Fibroblast of skin of right quadriceps (primary cell): ENCODE data around the gene COA7.
A peak's percentile ranks its signal among the peaks of the same experiment; 100 is the strongest.
"Not testable (repeated sequence)": the region's sequence is repeated elsewhere in the genome, so short reads cannot be mapped to it uniquely, and the experiment has no call there.

ENCODE experiments used
- DNase-seq: peaks from one replicate; pipeline ENCODE4 v3.0.0-alpha.2; 2013

COA7 gene

GRCh38 chr1:52702886-52703787 lies 5.0 kb upstream of the COA7 start:
- peak; percentile 76 for DNase-seq

DNA sequence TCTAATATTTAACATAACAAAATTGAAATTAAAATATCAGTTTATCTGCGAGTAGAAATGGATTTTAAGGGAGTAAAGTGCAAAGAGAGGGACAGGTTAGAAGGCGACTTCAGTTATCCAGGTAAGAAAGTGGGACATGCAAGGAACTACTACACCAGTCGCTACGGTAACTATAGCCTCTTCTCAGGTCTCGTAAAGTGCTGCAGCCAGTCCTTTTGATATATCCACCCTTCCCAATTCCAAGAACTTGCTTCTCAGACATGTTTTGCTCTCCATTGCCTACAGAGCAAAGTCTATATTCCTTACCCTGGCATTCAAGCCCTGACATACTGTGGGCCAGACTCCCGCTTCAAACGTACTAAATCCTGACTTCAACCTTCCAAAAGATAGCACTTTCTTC lies 2.5 kb downstream of the COA7 start:
- no peak for DNase-seq

DNA sequence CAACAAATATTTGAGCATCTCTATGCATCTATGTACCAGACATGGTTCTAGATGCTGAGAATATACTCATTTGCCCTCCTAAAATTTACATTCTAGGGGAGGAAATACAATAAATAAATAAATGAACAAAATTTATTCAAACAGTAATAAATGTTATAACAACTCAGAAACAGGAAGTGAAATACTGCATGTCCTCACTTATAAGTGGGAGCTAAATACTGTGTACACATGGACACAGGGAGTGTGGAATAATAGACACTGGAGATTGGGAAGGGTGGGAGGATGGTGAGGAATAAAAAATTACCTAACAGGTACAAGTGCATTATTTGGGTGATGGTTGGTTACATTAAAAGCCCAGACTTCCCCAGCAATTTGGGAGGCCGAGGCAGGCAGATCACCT lies 4.3 kb downstream of the COA7 start:
- DNase-seq = no peak

DNA sequence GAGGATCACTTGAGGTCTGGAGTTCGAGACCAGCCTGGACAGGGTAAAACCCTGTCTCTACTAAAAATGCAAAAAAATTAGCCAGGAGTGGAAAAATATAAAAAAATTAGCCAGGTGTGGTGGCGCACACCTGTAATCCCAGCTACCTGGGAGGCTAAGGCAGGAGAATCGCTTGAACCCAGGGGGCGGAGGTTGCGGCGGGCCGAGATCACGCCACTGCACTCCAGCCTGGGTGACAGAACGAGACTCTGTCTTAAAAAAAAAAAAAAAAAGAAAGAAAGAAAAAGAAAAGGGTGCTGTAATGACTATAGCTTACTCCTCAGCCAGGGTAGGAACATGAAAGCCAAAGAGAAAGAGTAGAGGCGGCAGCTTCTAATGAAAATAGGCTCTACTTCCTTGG lies 4.8 kb downstream of the COA7 start:
- DNase-seq = not testable (repeated sequence)

DNA sequence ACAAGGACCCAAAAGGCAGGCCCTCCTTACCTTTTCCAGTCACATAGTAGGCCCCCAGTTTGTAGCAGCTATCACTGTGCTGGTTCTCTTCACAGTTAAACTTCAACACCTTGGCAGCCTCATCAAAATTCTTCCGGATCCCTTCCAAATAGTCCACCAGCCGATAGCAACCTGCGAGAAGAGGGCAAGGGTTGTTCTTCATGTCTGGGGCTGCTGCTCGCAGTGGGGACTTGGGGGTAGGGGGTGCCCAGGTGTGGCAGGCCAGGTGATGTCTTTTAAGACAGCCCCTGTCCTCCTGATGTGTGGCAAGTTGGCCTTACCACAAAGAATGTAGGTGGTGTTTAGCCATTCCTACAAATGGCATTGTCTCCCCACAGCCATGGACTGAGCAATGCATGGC lies 5.5 kb downstream of the COA7 start:
- no peak for DNase-seq

DNA sequence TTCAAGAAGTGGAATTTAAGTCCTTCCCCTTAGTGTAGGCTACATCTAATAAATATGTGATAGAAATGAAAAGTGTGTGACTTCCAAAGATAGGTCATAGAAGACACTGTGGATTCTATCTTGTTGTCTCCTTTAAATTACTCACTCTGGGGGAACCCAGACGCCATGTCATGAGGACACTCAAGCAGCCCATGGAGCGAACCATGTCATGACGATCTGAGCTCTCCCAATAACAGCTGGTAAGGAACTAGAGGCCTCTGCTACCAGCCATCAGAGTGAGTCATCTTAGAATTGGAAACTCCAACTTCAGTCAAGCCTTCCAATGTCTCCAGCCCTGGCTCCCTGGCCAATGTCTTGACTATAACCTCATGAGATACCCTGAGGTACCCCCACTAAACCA lies 6.3 kb downstream of the COA7 start:
- no peak for DNase-seq

DNA sequence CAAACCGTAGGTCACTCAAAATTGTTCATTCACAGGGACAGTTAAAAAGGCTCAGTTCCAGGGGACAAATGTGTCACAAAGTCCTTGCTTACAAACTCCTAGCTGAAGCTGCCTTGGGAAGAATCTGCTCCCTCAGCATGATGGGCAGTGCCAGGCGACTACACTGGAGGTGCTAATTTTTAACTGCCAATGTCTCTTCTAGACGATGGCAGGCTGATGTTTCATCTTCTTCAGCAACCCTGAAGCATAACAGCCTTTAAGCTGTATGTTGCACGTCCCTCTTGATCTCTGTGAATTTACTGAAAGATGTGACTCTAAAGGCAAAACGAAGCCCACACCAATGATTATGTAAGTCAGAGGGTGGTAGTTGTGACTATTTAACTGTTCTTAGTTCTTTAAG lies 11.3 kb downstream of the COA7 start:
- no peak for DNase-seq

GRCh38 chr1:52686261-52686751 lies 11.8 kb downstream of the COA7 start:
- peak; percentile 64 for DNase-seq

DNA sequence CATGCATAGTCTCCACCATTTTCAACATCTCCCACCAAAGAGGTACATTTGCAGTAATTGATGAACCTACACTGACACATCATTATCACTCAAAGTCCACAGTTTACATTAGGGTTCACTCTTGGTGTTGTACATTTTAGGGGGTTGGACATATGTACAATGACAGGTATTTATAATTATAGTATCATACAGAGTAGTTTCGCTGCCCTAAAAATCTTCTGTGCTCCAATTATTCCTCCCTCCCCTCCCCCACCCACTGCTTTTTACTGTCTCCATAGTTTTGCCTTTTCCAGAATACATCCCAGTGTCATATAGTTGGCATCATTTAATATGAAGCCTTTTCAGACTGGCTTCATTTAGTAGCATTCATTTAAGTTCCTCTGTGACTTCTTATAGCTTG lies 13.6 kb downstream of the COA7 start:
- no peak for DNase-seq

- no peak for DNase-seq
These were observed 14.7 kb downstream of the COA7 start for GRCh38 chr1:52683367-52683940.

- DNase-seq = no peak
These were observed 17.0 kb downstream of the COA7 start for GRCh38 chr1:52681136-52681535.

- DNase-seq = no peak
These were observed 17.8 kb downstream of the COA7 start for GRCh38 chr1:52680353-52680752.

- no peak for DNase-seq
These were observed 18.6 kb downstream of the COA7 start for GRCh38 chr1:52679498-52679897.

GRCh38 chr1:52679048-52679447 lies 19.1 kb downstream of the COA7 start:
- DNase-seq = no peak

- DNase-seq = no peak
These were observed 20.9 kb downstream of the COA7 start for GRCh38 chr1:52677076-52677806.

GRCh38 chr1:52676249-52676903 lies 21.8 kb downstream of the COA7 start:
- DNase-seq = no peak

DNA sequence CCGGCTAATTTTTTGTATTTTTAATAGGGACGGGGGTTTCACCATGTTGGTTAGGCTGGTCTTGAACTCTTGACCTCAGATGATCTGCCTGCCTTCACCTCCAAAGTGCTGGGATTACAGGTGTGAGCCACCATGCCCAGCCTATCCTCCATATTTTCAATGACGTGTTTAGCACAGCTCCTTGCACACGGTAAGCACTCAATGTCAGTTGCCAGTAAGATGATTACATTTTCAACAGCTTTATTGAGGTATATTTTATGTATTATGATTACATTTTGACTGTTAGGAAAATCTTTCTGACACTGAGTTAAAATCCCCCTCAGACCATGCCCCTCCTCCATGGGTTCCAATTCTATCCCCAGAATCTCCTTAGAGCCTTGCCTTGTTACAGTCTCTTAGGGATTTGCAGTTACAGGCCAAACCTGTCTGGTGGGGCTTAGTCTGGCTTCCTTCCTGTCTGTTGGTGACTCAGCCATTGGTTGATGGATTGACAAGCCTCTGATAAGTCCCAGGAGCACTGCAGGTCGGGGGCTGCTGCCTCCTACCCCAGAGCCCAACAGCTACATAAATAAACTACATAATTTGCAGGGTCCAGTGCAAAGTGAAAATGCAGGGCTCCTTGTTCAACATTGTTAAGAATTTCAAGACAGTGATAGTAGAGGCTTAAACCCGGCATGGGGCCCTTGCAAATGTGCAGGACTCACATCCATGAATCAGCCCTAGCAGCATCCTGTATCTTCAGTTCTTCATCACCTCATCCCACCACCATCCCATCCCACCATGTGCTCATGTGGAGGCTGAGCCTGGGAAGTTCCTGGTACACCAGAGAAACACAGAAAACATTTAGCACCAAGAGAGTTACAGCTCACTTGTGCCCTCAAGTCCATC lies 23.4 kb downstream of the COA7 start:
- DNase-seq = peak; percentile 26

DNA sequence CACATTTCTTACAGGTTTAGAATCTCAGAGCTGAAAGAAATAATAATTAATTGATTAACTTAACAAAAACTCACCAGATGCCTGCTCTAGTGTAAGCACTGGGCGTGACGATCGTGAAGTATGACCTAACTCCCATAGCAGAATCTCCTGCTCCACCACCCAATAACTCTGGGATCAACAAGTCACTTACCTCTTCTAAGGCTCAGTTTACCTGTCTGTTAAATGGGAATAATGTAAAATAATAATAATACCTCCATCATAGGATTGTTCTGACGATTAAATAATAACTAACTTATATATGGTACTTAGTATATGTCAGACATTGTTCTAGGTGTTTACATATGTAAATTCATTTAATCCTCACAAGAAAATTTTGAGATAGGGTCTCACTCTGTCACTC lies 24.6 kb downstream of the COA7 start:
- DNase-seq = no peak

DNA sequence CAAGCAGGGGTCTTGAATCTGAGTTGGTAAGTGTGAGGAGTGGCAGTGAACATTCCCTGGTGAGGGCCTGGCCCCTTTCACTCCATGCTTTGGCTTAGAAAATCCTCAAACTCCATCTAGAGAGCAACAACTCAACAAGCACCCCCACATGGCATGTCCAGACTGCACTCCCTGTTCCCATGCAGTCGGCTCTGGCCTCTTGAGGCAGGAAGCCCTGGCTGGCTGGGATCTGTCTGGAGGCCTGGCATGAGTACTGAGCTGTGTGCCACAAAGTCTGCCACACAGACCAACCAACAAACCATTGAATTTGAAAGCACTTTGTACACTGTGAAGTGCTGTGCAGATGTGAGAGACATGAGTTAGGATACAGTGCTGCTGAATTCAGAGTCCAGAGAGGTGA lies 25.2 kb downstream of the COA7 start:
- no peak for DNase-seq

GRCh38 chr1:52670604-52671003 lies 27.5 kb downstream of the COA7 start:
- peak; percentile 32 for DNase-seq

DNA sequence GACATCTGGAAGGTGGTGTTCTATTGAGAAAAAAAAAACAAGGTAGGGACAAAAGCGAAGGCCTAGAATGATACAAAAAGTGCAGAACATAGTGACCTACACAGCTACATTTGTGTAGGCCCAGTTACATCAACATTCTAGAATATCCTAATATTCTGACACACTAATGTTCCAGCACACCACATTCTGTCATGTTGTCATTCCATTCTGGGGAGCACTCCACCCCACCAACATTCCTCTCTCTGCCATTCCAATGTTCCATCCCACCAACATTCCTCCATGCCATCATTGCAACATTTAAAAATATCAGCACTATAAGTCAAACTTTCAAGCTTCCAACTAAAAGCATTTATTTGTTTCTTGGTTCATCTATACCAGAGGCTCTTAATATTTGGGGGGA lies 28.5 kb downstream of the COA7 start:
- DNase-seq = peak; percentile 82

- no peak for DNase-seq
These were observed 29.4 kb downstream of the COA7 start for GRCh38 chr1:52668711-52669110.
